GM23338 (cell line): ENCODE data around the gene WNT7A. TPM values are rescaled to one million over a fixed set of nuclear protein-coding genes. Genes with fewer than 3 reads are reported as not detected.

Experiments used
- ATAC-seq: fragments of 200-7000 bp; cut with Tn5 transposase; 3 replicates; pipeline ENCODE4 v1.9.1; 2020
- DNase-seq: peaks from one replicate; pipeline ENCODE4 v3.0.0-alpha.2; 2015; ENCODE audit warnings: low spot score
- H2AFZ ChIP-seq: fragments of 200-600 bp; sonication (generic); 2 replicates; pipeline ENCODE4 v1.8.0; 2016; ENCODE audit warnings: antibody characterized with exemption, mild to moderate bottlenecking, moderate library complexity
- H3F3A ChIP-seq: fragments of 200-600 bp; sonication (generic); replicated peaks from 2 replicates; pipeline ENCODE4 v1.8.0; 2017; ENCODE audit warnings: antibody characterized with exemption, mixed run types, low read depth
- H3K27ac ChIP-seq: fragments of 200-600 bp; sonication (generic); 2 replicates; pipeline ENCODE4 v1.6.1; 2016; ENCODE audit warnings: low read depth
- H3K27me3 ChIP-seq: fragments of 200-600 bp; sonication (generic); 2 replicates; pipeline ENCODE4 v1.8.0; 2016; ENCODE audit warnings: mild to moderate bottlenecking, mixed run types, moderate library complexity; ENCODE audit not compliant: insufficient read depth
- H3K36me3 ChIP-seq: fragments of 200-600 bp; sonication (generic); 2 replicates; pipeline ENCODE4 v1.8.0; 2016; ENCODE audit warnings: mild to moderate bottlenecking; ENCODE audit not compliant: insufficient read depth
- H3K4me1 ChIP-seq: fragments of 200-600 bp; sonication (generic); 2 replicates; pipeline ENCODE4 v1.8.0; 2016; ENCODE audit warnings: mild to moderate bottlenecking, moderate library complexity; ENCODE audit not compliant: insufficient read depth
- H3K4me2 ChIP-seq: fragments of 200-600 bp; sonication (generic); 2 replicates; pipeline ENCODE4 v1.7.1; 2017; ENCODE audit warnings: mixed run types
- H3K4me3 ChIP-seq: fragments of 200-600 bp; sonication (generic); 2 replicates; pipeline ENCODE4 v1.6.1; 2016; ENCODE audit warnings: mixed run types
- H3K79me2 ChIP-seq: fragments of 200-600 bp; sonication (generic); replicated peaks from 2 replicates; pipeline ENCODE4 v1.8.0; 2017; ENCODE audit warnings: mild to moderate bottlenecking; ENCODE audit not compliant: insufficient read depth
- H3K9me2 ChIP-seq: fragments of 200-600 bp; sonication (generic); 2 replicates; pipeline ENCODE4 v1.8.0; 2017; ENCODE audit not compliant: insufficient read depth
- H4K20me1 ChIP-seq: fragments of 200-600 bp; sonication (generic); replicated peaks from 2 replicates; pipeline ENCODE4 v1.8.0; 2017; ENCODE audit warnings: mild to moderate bottlenecking; ENCODE audit not compliant: insufficient read depth
- H3K27ac Mint-ChIP-seq: 2 replicates; pipeline ENCODE4 v1.8.0; 2020; ENCODE audit warnings: inconsistent platforms, mild to moderate bottlenecking, moderate library complexity, mixed read lengths
- H3K27me3 Mint-ChIP-seq: 3 replicates; pipeline ENCODE4 v1.8.0; 2022; ENCODE audit warnings: low read depth, mild to moderate bottlenecking, moderate library complexity, mixed read lengths, inconsistent platforms; ENCODE audit not compliant: insufficient read depth, poor library complexity
- H3K36me3 Mint-ChIP-seq: 3 replicates; pipeline ENCODE4 v1.8.0; 2021; ENCODE audit warnings: low read depth, mild to moderate bottlenecking, inconsistent platforms, moderate library complexity, mixed read lengths
- H3K4me1 Mint-ChIP-seq: 3 replicates; pipeline ENCODE4 v1.8.0; 2020; ENCODE audit warnings: mild to moderate bottlenecking, inconsistent platforms, mixed read lengths
- H3K4me3 Mint-ChIP-seq: 3 replicates; pipeline ENCODE4 v1.8.0; 2021; ENCODE audit warnings: moderate library complexity, mild to moderate bottlenecking, inconsistent platforms, mixed read lengths
- H3K9me3 Mint-ChIP-seq: 3 replicates; pipeline ENCODE4 v1.8.0; 2020; ENCODE audit warnings: moderate library complexity, mild to moderate bottlenecking, inconsistent platforms, mixed read lengths
- CREB1 ChIP-seq: fragments of 250-450 bp; sonication (Bioruptor Pico); IDR thresholded peaks from 2 replicates; pipeline ENCODE4 v1.5.0; 2020; ENCODE audit warnings: low read depth, mild to moderate bottlenecking, moderate library complexity
- EZH2phosphoT487 ChIP-seq: fragments of 200-600 bp; sonication (generic); IDR thresholded peaks from one replicate; pipeline ENCODE4 v1.8.1; 2018; ENCODE audit warnings: antibody characterized with exemption; ENCODE audit not compliant: unreplicated experiment
- NANOG ChIP-seq: IDR thresholded peaks from 2 replicates; pipeline ENCODE4 v1.6.1; 2016; ENCODE audit warnings: antibody characterized with exemption, borderline replicate concordance
- ZNF114 ChIP-seq: fragments of 250-450 bp; sonication (Bioruptor Pico); IDR thresholded peaks from 2 replicates; pipeline ENCODE4 v1.5.0; 2020; ENCODE audit warnings: mild to moderate bottlenecking, moderate library complexity
- polyA plus RNA-seq: library from polyadenylated mRNA; unstranded; fragments of >200 nt; fragmentation: Nextera tagmentation; extraction: Ambion mirVana; gene quantifications from 2 replicates; pipeline ENCODE4 v1.2.1, GENCODE V29; 2016
- total RNA-seq: library from RNA; depleted of rRNA; stranded (reverse); fragments of >200 nt; shearing (Covaris generic); gene quantifications from 2 replicates; pipeline ENCODE4 v1.2.3, GENCODE V29; 2014
- TF ChIP-seq, protein P1 (sequence below): fragments of 250-450 bp; sonication (Bioruptor Pico); IDR thresholded peaks from 2 replicates; pipeline ENCODE4 v1.5.0; 2020; ENCODE audit warnings: mild to moderate bottlenecking, moderate library complexity
- TF ChIP-seq, protein P2 (sequence below): IDR thresholded peaks from 2 replicates; pipeline ENCODE4 v1.6.1; 2016; ENCODE audit warnings: antibody characterized with exemption
- TF ChIP-seq, protein P3 (sequence below), 2 experiments: fragments of 200-600 bp in 1 of 2; sonication (generic) in 1 of 2; conservative IDR thresholded peaks; 2 replicates each; pipeline versions ENCODE4 v1.5.1 to v1.6.1; 2016 to 2017; ENCODE audit warnings: antibody characterized with exemption in 2 of 2, low read depth in 2 of 2, mild to moderate bottlenecking in 2 of 2, moderate library complexity in 1 of 2
- TF ChIP-seq, protein P4 (sequence below): IDR thresholded peaks from one replicate; pipeline ENCODE4 v1.6.1; 2018; ENCODE audit warnings: antibody characterized with exemption; ENCODE audit not compliant: unreplicated experiment

WNT7A gene
- total and polyA plus RNA-seq, 2 experiments from 2014 or later: not detected

DNA sequence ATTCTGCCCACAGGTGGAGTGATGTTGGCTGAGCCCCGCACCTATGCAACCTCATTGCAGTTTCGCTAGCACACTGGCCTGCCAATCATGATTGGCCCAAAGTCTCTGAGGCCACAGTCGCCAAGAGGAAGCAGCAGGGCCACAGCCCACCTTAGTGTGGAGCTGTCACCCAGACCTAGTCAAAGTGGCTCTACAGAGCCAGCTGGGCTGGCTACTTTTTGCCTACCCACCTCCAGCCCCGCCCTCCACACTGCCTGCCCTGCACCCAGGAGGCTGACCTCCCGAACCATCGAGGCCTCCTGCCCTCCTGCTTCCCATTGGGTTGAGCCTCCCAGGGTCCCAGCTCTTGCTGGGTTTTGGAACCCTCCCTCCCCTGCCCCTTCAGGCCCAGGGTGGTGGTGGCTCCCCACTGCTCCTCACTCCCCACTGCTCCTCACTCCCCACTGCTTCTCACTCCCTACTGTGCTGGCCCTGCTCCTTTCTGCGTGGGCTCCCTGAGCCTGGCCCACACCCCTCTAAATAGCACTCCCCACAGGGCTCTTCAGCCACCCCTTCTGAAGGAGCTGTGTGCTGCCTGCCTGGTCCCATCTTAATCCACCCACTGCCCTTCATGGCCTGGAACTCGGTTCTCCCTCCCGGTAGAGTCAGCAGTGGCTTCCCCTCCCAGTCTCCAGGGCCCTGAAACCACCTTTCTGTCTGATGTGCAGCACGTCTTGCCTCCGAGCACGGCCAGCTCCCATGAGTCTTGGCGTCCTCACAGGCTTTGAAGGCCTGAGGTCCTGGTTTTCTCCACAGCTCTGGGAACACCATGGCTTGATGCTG is 89.3 kb downstream of the WNT7A start (continued):
- TF ChIP-seq, protein P1, sequence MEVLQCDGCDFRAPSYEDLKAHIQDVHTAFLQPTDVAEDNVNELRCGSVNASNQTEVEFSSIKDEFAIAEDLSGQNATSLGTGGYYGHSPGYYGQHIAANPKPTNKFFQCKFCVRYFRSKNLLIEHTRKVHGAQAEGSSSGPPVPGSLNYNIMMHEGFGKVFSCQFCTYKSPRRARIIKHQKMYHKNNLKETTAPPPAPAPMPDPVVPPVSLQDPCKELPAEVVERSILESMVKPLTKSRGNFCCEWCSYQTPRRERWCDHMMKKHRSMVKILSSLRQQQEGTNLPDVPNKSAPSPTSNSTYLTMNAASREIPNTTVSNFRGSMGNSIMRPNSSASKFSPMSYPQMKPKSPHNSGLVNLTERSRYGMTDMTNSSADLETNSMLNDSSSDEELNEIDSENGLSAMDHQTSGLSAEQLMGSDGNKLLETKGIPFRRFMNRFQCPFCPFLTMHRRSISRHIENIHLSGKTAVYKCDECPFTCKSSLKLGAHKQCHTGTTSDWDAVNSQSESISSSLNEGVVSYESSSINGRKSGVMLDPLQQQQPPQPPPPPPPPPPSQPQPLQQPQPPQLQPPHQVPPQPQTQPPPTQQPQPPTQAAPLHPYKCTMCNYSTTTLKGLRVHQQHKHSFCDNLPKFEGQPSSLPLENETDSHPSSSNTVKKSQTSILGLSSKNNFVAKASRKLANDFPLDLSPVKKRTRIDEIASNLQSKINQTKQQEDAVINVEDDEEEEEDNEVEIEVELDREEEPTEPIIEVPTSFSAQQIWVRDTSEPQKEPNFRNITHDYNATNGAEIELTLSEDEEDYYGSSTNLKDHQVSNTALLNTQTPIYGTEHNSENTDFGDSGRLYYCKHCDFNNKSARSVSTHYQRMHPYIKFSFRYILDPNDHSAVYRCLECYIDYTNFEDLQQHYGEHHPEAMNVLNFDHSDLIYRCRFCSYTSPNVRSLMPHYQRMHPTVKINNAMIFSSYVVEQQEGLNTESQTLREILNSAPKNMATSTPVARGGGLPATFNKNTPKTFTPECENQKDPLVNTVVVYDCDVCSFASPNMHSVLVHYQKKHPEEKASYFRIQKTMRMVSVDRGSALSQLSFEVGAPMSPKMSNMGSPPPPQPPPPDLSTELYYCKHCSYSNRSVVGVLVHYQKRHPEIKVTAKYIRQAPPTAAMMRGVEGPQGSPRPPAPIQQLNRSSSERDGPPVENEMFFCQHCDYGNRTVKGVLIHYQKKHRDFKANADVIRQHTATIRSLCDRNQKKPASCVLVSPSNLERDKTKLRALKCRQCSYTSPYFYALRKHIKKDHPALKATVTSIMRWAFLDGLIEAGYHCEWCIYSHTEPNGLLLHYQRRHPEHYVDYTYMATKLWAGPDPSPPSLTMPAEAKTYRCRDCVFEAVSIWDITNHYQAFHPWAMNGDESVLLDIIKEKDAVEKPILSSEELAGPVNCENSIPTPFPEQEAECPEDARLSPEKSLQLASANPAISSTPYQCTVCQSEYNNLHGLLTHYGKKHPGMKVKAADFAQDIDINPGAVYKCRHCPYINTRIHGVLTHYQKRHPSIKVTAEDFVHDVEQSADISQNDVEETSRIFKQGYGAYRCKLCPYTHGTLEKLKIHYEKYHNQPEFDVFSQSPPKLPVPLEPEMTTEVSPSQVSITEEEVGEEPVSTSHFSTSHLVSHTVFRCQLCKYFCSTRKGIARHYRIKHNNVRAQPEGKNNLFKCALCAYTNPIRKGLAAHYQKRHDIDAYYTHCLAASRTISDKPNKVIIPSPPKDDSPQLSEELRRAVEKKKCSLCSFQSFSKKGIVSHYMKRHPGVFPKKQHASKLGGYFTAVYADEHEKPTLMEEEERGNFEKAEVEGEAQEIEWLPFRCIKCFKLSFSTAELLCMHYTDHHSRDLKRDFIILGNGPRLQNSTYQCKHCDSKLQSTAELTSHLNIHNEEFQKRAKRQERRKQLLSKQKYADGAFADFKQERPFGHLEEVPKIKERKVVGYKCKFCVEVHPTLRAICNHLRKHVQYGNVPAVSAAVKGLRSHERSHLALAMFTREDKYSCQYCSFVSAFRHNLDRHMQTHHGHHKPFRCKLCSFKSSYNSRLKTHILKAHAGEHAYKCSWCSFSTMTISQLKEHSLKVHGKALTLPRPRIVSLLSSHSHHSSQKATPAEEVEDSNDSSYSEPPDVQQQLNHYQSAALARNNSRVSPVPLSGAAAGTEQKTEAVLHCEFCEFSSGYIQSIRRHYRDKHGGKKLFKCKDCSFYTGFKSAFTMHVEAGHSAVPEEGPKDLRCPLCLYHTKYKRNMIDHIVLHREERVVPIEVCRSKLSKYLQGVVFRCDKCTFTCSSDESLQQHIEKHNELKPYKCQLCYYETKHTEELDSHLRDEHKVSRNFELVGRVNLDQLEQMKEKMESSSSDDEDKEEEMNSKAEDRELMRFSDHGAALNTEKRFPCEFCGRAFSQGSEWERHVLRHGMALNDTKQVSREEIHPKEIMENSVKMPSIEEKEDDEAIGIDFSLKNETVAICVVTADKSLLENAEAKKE: no peak
- no peak for TF ChIP-seq CREB1 (CRISPR knock-in tag)
- no peak for TF ChIP-seq ZNF114 (CRISPR knock-in tag)
- TF ChIP-seq NANOG: no peak
- TF ChIP-seq, protein P2, sequence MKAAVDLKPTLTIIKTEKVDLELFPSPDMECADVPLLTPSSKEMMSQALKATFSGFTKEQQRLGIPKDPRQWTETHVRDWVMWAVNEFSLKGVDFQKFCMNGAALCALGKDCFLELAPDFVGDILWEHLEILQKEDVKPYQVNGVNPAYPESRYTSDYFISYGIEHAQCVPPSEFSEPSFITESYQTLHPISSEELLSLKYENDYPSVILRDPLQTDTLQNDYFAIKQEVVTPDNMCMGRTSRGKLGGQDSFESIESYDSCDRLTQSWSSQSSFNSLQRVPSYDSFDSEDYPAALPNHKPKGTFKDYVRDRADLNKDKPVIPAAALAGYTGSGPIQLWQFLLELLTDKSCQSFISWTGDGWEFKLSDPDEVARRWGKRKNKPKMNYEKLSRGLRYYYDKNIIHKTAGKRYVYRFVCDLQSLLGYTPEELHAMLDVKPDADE: no peak

DNA sequence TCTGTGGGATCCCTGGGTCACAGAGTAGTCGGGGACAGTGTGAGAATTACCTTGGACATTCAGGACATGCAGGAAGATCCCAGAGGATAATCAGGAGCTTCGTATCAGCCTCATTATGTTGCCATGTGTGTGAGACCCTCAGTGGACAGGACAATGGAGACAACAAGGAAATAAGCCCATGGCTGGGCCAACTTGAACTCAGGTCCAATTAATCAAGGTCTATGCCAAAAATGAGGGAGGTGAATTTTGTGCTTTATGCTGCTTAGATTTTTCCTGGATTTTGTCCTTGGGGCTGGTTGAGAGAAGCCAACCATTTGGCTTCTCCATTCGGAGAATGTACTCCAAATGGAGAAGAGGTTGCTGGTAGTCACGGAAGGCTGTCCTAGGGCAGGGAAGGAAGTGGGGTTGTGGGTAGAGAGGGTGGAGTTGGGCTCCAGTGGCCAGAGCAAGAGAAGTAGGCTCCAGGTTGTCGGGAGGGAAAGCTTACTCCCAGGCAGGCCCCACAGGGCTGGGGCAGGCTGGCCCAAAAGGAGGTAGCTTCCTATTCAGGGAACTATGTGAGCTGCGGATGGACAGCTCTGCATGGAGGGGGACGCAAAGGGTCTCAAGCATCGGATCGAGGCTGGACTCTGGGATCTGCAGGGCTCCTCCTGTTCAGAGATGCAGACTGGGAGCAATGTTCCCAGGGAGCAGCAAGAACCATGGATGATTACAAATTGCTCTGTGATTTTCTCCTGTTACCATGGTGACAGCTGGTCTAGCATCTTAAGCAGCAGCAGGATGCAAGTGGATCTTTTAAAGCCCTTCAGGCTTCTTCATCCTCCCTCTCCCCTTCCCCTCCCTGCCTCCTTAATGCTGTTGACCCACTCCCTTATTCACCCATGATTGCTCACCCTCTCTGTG is 91.1 kb downstream of the WNT7A start:
- H3F3A ChIP-seq: no peaks in the 10 kb centered on the region
- H3K27ac ChIP-seq: no peak overlapping the region
- no peaks in the 10 kb centered on the region for H3K27me3 ChIP-seq
- no peak overlapping the region for H3K4me2 ChIP-seq
- H3K36me3 ChIP-seq: no peaks in the 10 kb centered on the region
- no peak for DNase-seq
- Mint-ChIP-seq H3K27ac (no peak overlapping the region), H3K36me3 (no peaks in the 10 kb centered on the region), H3K27me3 (peaks cover 15% of the 10 kb centered on the region), H3K9me3 (no peaks in the 10 kb centered on the region), H3K4me1 (peaks cover 26% of the 10 kb centered on the region), H3K4me3 (no peak overlapping the region)
- H3K4me3 ChIP-seq: no peak overlapping the region
- no peaks in the 10 kb centered on the region for H3K79me2 ChIP-seq
- no peaks in the 10 kb centered on the region for H3K9me2 ChIP-seq
- ATAC-seq: no peak
- H4K20me1 ChIP-seq: no peaks in the 10 kb centered on the region
- H3K4me1 ChIP-seq: peaks cover 9% of the 10 kb centered on the region
- H2AFZ ChIP-seq: no peak overlapping the region
- TF ChIP-seq, protein P3, sequence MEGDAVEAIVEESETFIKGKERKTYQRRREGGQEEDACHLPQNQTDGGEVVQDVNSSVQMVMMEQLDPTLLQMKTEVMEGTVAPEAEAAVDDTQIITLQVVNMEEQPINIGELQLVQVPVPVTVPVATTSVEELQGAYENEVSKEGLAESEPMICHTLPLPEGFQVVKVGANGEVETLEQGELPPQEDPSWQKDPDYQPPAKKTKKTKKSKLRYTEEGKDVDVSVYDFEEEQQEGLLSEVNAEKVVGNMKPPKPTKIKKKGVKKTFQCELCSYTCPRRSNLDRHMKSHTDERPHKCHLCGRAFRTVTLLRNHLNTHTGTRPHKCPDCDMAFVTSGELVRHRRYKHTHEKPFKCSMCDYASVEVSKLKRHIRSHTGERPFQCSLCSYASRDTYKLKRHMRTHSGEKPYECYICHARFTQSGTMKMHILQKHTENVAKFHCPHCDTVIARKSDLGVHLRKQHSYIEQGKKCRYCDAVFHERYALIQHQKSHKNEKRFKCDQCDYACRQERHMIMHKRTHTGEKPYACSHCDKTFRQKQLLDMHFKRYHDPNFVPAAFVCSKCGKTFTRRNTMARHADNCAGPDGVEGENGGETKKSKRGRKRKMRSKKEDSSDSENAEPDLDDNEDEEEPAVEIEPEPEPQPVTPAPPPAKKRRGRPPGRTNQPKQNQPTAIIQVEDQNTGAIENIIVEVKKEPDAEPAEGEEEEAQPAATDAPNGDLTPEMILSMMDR (conservative IDR thresholded peaks at IDR 0.05; ENCODE audit: low read depth in 2 of 2): no peak
- TF ChIP-seq, protein P4, sequence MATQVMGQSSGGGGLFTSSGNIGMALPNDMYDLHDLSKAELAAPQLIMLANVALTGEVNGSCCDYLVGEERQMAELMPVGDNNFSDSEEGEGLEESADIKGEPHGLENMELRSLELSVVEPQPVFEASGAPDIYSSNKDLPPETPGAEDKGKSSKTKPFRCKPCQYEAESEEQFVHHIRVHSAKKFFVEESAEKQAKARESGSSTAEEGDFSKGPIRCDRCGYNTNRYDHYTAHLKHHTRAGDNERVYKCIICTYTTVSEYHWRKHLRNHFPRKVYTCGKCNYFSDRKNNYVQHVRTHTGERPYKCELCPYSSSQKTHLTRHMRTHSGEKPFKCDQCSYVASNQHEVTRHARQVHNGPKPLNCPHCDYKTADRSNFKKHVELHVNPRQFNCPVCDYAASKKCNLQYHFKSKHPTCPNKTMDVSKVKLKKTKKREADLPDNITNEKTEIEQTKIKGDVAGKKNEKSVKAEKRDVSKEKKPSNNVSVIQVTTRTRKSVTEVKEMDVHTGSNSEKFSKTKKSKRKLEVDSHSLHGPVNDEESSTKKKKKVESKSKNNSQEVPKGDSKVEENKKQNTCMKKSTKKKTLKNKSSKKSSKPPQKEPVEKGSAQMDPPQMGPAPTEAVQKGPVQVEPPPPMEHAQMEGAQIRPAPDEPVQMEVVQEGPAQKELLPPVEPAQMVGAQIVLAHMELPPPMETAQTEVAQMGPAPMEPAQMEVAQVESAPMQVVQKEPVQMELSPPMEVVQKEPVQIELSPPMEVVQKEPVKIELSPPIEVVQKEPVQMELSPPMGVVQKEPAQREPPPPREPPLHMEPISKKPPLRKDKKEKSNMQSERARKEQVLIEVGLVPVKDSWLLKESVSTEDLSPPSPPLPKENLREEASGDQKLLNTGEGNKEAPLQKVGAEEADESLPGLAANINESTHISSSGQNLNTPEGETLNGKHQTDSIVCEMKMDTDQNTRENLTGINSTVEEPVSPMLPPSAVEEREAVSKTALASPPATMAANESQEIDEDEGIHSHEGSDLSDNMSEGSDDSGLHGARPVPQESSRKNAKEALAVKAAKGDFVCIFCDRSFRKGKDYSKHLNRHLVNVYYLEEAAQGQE: no peak
- TF ChIP-seq ZNF114 (CRISPR knock-in tag) (no peak), EZH2phosphoT487 (no peak)
